ENCODE measurements around the gene POLDIP2. TPM values are rescaled to one million over a fixed set of nuclear protein-coding genes. Genes with fewer than 3 reads are reported as not detected.

POLDIP2 gene
- total RNA-seq, result 74.8 and 81.3 TPM in 2 replicates

GRCh38 chr17:28357061-28357900 lies at the start of gene POLDIP2:
TSS of gene POLDIP2 (minus strand) at chr17:28357527. CDS start at chr17:28357448, 79 bp downstream.

GRCh38 chr17:28405632-28406472 lies 48.5 kb upstream of the POLDIP2 start, which contains the start of gene SLC46A1:
TSS of gene SLC46A1 (minus strand) at chr17:28406212. CDS start at chr17:28406114, 98 bp downstream.

GRCh38 chr17:28371245-28372202 lies 14.2 kb upstream of the POLDIP2 start, which contains the start of gene SARM1:
TSS of gene SARM1 (plus strand) at chr17:28371694. CDS start at chr17:28372033, 339 bp downstream.

GRCh38 chr17:28370035-28370743 lies 12.9 kb upstream of the POLDIP2 start, which contains the start of gene VTN:
TSS of gene VTN (minus strand) at chr17:28370307. CDS start at chr17:28370203, 104 bp downstream.

GRCh38 chr17:28364665-28365363 lies 7.5 kb upstream of the POLDIP2 start, which contains the start of gene SEBOX:
TSS of gene SEBOX (minus strand) at chr17:28365199. CDS start at chr17:28365151, 48 bp downstream.

GRCh38 chr17:28335201-28335958 lies 21.9 kb downstream of the POLDIP2 start, which contains the start of the genes IFT20 and TNFAIP1:
TSS of gene IFT20 (minus strand) at chr17:28335472. CDS start at chr17:28331985, 3,487 bp downstream.
TSS of gene TNFAIP1 (plus strand) at chr17:28335761. CDS start at chr17:28339522, 3,761 bp downstream.

GRCh38 chr17:28318759-28319597 lies 38.3 kb downstream of the POLDIP2 start, which contains the start of gene TMEM97:
TSS of gene TMEM97 (plus strand) at chr17:28319200. CDS start at chr17:28319240, 40 bp downstream.

Other genes starting within 250 kb of the POLDIP2 start
- 9.0 and 11.3 TPM in 2 replicates for gene TMEM97, start 38.3 kb downstream of the POLDIP2 start, total RNA-seq
- gene IFT20, start 22.1 kb downstream of the POLDIP2 start, total RNA-seq, result 52.9 and 63.3 TPM in 2 replicates
- 31.2 and 33.3 TPM in 2 replicates for gene TNFAIP1, start 21.8 kb downstream of the POLDIP2 start, total RNA-seq
- gene SEBOX, start 7.7 kb upstream of the POLDIP2 start, total RNA-seq, result not detected in 2 replicates
- 0.22 and 0.65 TPM in 2 replicates for gene VTN, start 12.8 kb upstream of the POLDIP2 start, total RNA-seq
- 12.5 and 14.1 TPM in 2 replicates for gene SARM1, start 14.2 kb upstream of the POLDIP2 start, total RNA-seq
- 7.0 and 7.6 TPM in 2 replicates for gene SLC46A1, start 48.7 kb upstream of the POLDIP2 start, total RNA-seq
- gene SLC13A2, start 116.1 kb upstream of the POLDIP2 start, total RNA-seq, result not detected in 2 replicates
- 0.11 and 0.13 TPM in 2 replicates for gene FOXN1, start 148.8 kb upstream of the POLDIP2 start, total RNA-seq
- 20.5 and 23.0 TPM in 2 replicates for gene UNC119, start 195.1 kb upstream of the POLDIP2 start, total RNA-seq
- gene PIGS, start 214.0 kb upstream of the POLDIP2 start, total RNA-seq, result 48.9 and 52.0 TPM in 2 replicates
- 38.7 and 48.5 TPM in 2 replicates for gene ALDOC, start 219.4 kb upstream of the POLDIP2 start, total RNA-seq
- gene SPAG5, start 241.5 kb upstream of the POLDIP2 start, total RNA-seq, result 14.4 and 19.3 TPM in 2 replicates